Uterus (tissue), 2 donors: Measurements from ENCODE around the gene ALDH3A2.

Experiments
- POLR2A ChIP-seq, 2 donors: fragments of 450-650 bp; IDR thresholded peaks; one replicate each; pipeline ENCODE4 v1.6.1; 2016; ENCODE audit warnings: antibody characterized with exemption in 2 of 2, mild to moderate bottlenecking in 1 of 2, moderate library complexity in 1 of 2
- TF ChIP-seq, protein P1 (sequence below), 4 experiments: fragments of 200-600 bp in 2 of 4; fragments of 450-650 bp in 2 of 4; sonication (generic) in 2 of 4; IDR thresholded peaks; one replicate each; pipeline ENCODE4 v1.5.1; 2016 to 2019; ENCODE audit warnings: antibody characterized with exemption in 4 of 4, mild to moderate bottlenecking in 2 of 4, moderate library complexity in 1 of 4

DNA sequence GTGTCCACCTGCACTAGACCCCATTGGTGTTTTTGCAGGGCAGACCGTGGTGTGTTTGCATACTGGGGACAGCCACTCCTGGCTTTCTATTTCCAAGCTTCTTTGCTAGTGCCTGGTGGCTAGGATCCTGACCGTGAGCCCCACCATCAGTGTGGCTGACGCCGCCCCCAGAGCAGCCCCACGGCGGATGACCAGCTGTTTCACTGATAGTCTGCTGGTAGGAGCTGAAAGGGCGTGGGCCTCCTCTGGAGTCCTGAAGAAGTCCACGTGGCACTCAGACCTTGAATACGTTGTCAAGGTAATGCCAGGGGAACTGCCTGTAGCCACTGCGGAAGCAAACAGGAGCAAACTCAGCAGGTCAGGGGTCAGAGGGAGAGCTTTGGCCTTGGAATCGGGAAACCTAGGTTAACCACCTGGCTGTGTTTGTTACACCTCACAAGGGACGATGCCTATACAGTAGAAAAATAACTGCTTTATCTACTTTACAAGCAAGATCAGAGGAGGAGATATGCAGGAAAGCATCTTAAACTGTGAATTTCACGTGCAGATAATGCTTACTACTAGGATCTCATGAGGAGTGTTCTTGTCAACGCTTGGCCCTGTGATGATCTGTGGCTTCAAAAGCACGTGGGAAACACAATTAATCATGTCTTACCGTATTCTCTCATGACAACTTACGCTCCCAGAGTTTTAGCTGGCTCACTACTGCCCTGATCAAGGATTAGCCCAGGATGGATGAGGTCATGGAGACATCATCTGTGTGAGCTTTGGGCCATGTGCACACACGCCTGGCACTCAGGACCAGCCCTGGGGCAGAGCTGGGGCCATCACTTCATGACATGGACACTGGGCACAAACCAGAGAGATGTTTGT is 30.3 kb downstream of the ALDH3A2 start:
- TF ChIP-seq, protein P1, sequence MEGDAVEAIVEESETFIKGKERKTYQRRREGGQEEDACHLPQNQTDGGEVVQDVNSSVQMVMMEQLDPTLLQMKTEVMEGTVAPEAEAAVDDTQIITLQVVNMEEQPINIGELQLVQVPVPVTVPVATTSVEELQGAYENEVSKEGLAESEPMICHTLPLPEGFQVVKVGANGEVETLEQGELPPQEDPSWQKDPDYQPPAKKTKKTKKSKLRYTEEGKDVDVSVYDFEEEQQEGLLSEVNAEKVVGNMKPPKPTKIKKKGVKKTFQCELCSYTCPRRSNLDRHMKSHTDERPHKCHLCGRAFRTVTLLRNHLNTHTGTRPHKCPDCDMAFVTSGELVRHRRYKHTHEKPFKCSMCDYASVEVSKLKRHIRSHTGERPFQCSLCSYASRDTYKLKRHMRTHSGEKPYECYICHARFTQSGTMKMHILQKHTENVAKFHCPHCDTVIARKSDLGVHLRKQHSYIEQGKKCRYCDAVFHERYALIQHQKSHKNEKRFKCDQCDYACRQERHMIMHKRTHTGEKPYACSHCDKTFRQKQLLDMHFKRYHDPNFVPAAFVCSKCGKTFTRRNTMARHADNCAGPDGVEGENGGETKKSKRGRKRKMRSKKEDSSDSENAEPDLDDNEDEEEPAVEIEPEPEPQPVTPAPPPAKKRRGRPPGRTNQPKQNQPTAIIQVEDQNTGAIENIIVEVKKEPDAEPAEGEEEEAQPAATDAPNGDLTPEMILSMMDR (IDR thresholded peaks at IDR 0.05), result no peak
- TF ChIP-seq POLR2A (IDR thresholded peaks at IDR 0.05), result no peak
